ENCODE results near the gene VPS37C. TPM values are rescaled to one million over a fixed set of nuclear protein-coding genes. Genes with fewer than 3 reads are reported as not detected.
A peak's percentile ranks its signal among the peaks of the same experiment; 100 is the strongest.

The VPS37C gene
- total RNA-seq, 1 donor from 2014 or later = 29.1 TPM

- H3K27me3 Mint-ChIP-seq (ENCODE audit: low read depth) = peaks cover 2% of the 10 kb centered on the region
- TF ChIP-seq, protein P1, sequence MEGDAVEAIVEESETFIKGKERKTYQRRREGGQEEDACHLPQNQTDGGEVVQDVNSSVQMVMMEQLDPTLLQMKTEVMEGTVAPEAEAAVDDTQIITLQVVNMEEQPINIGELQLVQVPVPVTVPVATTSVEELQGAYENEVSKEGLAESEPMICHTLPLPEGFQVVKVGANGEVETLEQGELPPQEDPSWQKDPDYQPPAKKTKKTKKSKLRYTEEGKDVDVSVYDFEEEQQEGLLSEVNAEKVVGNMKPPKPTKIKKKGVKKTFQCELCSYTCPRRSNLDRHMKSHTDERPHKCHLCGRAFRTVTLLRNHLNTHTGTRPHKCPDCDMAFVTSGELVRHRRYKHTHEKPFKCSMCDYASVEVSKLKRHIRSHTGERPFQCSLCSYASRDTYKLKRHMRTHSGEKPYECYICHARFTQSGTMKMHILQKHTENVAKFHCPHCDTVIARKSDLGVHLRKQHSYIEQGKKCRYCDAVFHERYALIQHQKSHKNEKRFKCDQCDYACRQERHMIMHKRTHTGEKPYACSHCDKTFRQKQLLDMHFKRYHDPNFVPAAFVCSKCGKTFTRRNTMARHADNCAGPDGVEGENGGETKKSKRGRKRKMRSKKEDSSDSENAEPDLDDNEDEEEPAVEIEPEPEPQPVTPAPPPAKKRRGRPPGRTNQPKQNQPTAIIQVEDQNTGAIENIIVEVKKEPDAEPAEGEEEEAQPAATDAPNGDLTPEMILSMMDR (IDR thresholded peaks at IDR 0.05; ENCODE audit: unreplicated experiment) = no peak
- DNase-seq (ENCODE audit: low spot score in 2 of 2, unreplicated experiment in 2 of 2) = no peak
- H3K9me3 Mint-ChIP-seq = no peaks in the 10 kb centered on the region
- H3K4me1 Mint-ChIP-seq = no peaks in the 10 kb centered on the region
- H3K27ac Mint-ChIP-seq = no peak overlapping the region
- no peak overlapping the region for H3K4me3 Mint-ChIP-seq
- H3K36me3 Mint-ChIP-seq = no peaks in the 10 kb centered on the region
Observed at GRCh38 chr11:61193596-61193995, 32.4 kb upstream of the VPS37C start.

- no peak overlapping the region for H3K4me3 Mint-ChIP-seq
- H3K36me3 Mint-ChIP-seq = no peaks in the 10 kb centered on the region
- no peak overlapping the region for H3K27ac Mint-ChIP-seq
- TF ChIP-seq, protein P1 (IDR thresholded peaks at IDR 0.05; ENCODE audit: unreplicated experiment) = no peak
- H3K9me3 Mint-ChIP-seq = no peaks in the 10 kb centered on the region
- H3K4me1 Mint-ChIP-seq = no peaks in the 10 kb centered on the region
- no peak for DNase-seq (ENCODE audit: low spot score in 2 of 2, unreplicated experiment in 2 of 2)
- no peaks in the 10 kb centered on the region for H3K27me3 Mint-ChIP-seq (ENCODE audit: low read depth)
Observed at GRCh38 chr11:61189933-61190332, 28.7 kb upstream of the VPS37C start.

- DNase-seq (ENCODE audit: low spot score in 2 of 2, unreplicated experiment in 2 of 2) = peak; percentile 50 to 86
- Mint-ChIP-seq H3K9me3 (no peaks in the 10 kb centered on the region), H3K4me1 (peaks cover 6% of the 10 kb centered on the region), H3K36me3 (no peaks in the 10 kb centered on the region), H3K27ac (no peak overlapping the region), H3K4me3 (no peak overlapping the region), H3K27me3 (ENCODE audit: low read depth) (no peaks in the 10 kb centered on the region)
- TF ChIP-seq, protein P1 (IDR thresholded peaks at IDR 0.05; ENCODE audit: unreplicated experiment) = peak; percentile 98
Observed at GRCh38 chr11:61187505-61188130, 26.4 kb upstream of the VPS37C start.

- H3K4me3 Mint-ChIP-seq = no peak overlapping the region
- no peak overlapping the region for H3K27ac Mint-ChIP-seq
- peaks cover 6% of the 10 kb centered on the region for H3K4me1 Mint-ChIP-seq
- no peaks in the 10 kb centered on the region for H3K27me3 Mint-ChIP-seq (ENCODE audit: low read depth)
- no peak for DNase-seq (ENCODE audit: low spot score in 2 of 2, unreplicated experiment in 2 of 2)
- no peaks in the 10 kb centered on the region for H3K9me3 Mint-ChIP-seq
- H3K36me3 Mint-ChIP-seq = no peaks in the 10 kb centered on the region
- TF ChIP-seq, protein P1 (IDR thresholded peaks at IDR 0.05; ENCODE audit: unreplicated experiment) = no peak
Observed at GRCh38 chr11:61186504-61186903, 25.3 kb upstream of the VPS37C start.

DNA sequence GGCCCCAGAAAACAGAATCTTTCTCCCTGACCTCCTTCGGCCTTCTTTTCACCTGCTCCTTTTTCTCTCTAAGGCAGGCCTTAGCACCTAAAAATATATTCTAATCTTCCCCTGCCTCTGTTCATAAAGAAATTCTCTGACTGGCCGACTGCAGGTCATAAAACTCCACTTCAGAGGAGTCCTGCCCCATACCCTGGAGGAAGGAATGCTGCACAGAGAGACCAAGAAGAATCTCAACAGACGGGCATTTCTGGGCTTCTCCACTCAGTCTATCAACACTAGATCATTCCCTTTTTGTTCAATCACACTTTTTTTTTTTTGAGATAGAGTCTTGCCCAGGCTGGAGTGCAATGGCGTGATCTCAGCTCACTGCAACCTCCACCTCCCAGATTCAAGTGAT lies 22.4 kb upstream of the VPS37C start:
- H3K4me3 Mint-ChIP-seq = no peak overlapping the region
- H3K36me3 Mint-ChIP-seq = no peaks in the 10 kb centered on the region
- peaks cover 6% of the 10 kb centered on the region for H3K4me1 Mint-ChIP-seq
- no peaks in the 10 kb centered on the region for H3K9me3 Mint-ChIP-seq
- DNase-seq (ENCODE audit: low spot score in 2 of 2, unreplicated experiment in 2 of 2) = no peak
- TF ChIP-seq, protein P1 (IDR thresholded peaks at IDR 0.05; ENCODE audit: unreplicated experiment) = no peak
- H3K27ac Mint-ChIP-seq = peak overlapping the region; percentile 49
- peaks cover 5% of the 10 kb centered on the region for H3K27me3 Mint-ChIP-seq (ENCODE audit: low read depth)

Data from mesothelial cell of epicardium (in vitro differentiated cells).